HepG2 (cell line): ENCODE data around the gene SOX12. TPM values are rescaled to one million over a fixed set of nuclear protein-coding genes. Genes with fewer than 3 reads are reported as not detected.

Experiments used
- CBX1 ChIP-seq: IDR thresholded peaks from one replicate; pipeline ENCODE4 v1.6.1; 2016; ENCODE audit warnings: antibody characterized with exemption, low read depth
- CEBPB ChIP-seq: IDR thresholded peaks from 2 replicates; pipeline ENCODE4 v1.6.1; 2011; ENCODE audit warnings: low read depth, low read length, improper control_type of control experiment, borderline replicate concordance
- KLF15 ChIP-seq: sonication (generic); formaldehyde crosslinking; IDR thresholded peaks from 2 replicates; pipeline ENCODE4 v1.8.1; 2023; ENCODE audit warnings: borderline replicate concordance, mild to moderate bottlenecking, inconsistent platforms, missing genetic modification reagents, mixed read lengths
- MLLT10 ChIP-seq: sonication (generic); formaldehyde crosslinking; IDR thresholded peaks from 2 replicates; pipeline ENCODE4 v1.4.0; 2020; ENCODE audit warnings: missing genetic modification reagents
- NFYC ChIP-seq: IDR thresholded peaks from 2 replicates; pipeline ENCODE4 v1.6.1; 2016; ENCODE audit warnings: missing genetic modification reagents, missing compliant biosample characterization
- PAX8 ChIP-seq: sonication (generic); formaldehyde crosslinking; IDR thresholded peaks from 2 replicates; pipeline ENCODE4 v1.8.0; 2022; ENCODE audit warnings: mild to moderate bottlenecking, missing genetic modification reagents, borderline replicate concordance
- RAD21 ChIP-seq: fragments of 450-650 bp; formaldehyde crosslinking; IDR thresholded peaks from 2 replicates; pipeline ENCODE4 v1.5.0; 2020; ENCODE audit warnings: mild to moderate bottlenecking
- STAG1 ChIP-seq: sonication (generic); formaldehyde crosslinking; IDR thresholded peaks from 2 replicates; pipeline ENCODE4 v1.4.0; 2020; ENCODE audit warnings: missing genetic modification reagents
- STAT6 ChIP-seq: sonication (generic); formaldehyde crosslinking; IDR thresholded peaks from 2 replicates; pipeline ENCODE4 v1.4.0; 2020; ENCODE audit warnings: missing genetic modification reagents, mild to moderate bottlenecking, borderline replicate concordance
- ZBTB40 ChIP-seq, 2 experiments: fragments of 450-650 bp in 1 of 2; sonication (generic) in 1 of 2; formaldehyde crosslinking in 1 of 2; IDR thresholded peaks; 2 replicates each; pipeline versions ENCODE4 v1.6.1 to v1.8.0; 2016 to 2022; ENCODE audit warnings: antibody characterized with exemption in 1 of 2, mild to moderate bottlenecking in 1 of 2, missing genetic modification reagents in 1 of 2
- ZMYM3 ChIP-seq: sonication (generic); formaldehyde crosslinking; IDR thresholded peaks from 2 replicates; pipeline ENCODE4 v1.5.1; 2020; ENCODE audit warnings: mild to moderate bottlenecking, missing genetic modification reagents
- ZNF121 ChIP-seq: sonication (generic); formaldehyde crosslinking; IDR thresholded peaks from 2 replicates; pipeline ENCODE4 v1.5.0; 2020; ENCODE audit warnings: mild to moderate bottlenecking, missing genetic modification reagents
- ZNF274 ChIP-seq: sonication (generic); formaldehyde crosslinking; IDR thresholded peaks from 2 replicates; pipeline ENCODE4 v1.5.1; 2020; ENCODE audit warnings: mild to moderate bottlenecking, missing genetic modification reagents
- ZNF619 ChIP-seq: sonication (generic); formaldehyde crosslinking; IDR thresholded peaks from 2 replicates; pipeline ENCODE4 v1.4.0; 2020; ENCODE audit warnings: mild to moderate bottlenecking, missing genetic modification reagents
- polyA plus RNA-seq, 8 experiments: library from polyadenylated mRNA; depleted of rRNA in 3 of 8; stranded (reverse) in 7 of 8; unstranded in 1 of 8; fragments of >200 nt; fragmentation: Illumina TruSeq in 4 of 8; extraction: Trizol in 4 of 8; gene quantifications; 2 replicates each; pipeline versions ENCODE4 v1.2.1 to v1.2.3, GENCODE V29; 2011 to 2016; ENCODE audit warnings: low read depth in 4 of 8, missing spikeins in 1 of 8, mixed read lengths in 1 of 8; ENCODE audit not compliant: insufficient read depth in 1 of 8
- total RNA-seq, 5 experiments: library from RNA; depleted of rRNA; stranded (reverse); fragments of >200 nt; fragmentation: Illumina TruSeq; extraction: Trizol; gene quantifications; 2 replicates each; pipeline ENCODE4 v1.2.3, GENCODE V29; 2016; ENCODE audit warnings: low read depth in 1 of 5
- TF ChIP-seq, protein P1 (sequence below): sonication (generic); formaldehyde crosslinking; IDR thresholded peaks from 2 replicates; pipeline ENCODE4 v1.5.0; 2020; ENCODE audit warnings: missing genetic modification reagents

SOX12 gene
- total and polyA plus RNA-seq, 2 of the 13 experiments (the other 11 are each of a cell fraction or from before 2014, with no cell fraction given) = 10.0 to 18.7 TPM

DNA sequence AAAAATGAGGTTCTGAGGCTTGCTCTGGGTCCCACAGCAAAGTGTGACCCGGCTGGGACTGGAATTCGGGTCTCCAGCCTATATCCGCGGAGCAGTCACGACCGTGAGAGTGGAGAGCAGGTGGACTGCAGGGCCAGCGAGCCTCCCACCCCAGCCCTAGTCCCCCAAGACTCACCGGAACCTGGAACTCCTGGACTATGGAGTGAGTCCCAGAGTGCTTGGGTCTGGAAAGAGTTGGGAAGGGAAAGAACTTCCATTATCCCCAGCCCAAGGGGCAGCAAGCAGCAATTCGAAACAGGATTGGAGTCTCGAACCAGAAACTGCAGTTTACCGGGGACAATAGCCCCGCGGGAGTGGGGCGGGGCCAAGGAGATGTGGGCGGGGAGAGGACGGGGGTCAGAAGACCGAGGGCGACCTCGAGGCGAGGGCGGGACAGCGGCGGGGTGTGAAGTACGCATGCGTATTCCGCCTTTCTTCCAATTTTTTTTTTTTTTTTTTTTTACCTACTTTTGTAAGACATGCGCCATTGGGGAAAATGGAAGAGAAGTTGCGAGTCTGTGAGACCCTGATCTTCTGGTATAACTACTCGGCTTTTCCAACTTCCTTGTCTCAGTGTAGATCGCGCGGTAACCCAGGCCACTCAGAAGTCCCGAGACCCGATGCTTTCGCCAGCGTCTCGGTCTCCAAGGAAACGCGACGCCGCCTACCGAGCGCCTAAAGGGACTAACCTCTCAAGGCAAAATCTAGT, 35.1 kb upstream of the SOX12 start, which contains the start of gene C20orf96 (continued):
- TF ChIP-seq, protein P1, sequence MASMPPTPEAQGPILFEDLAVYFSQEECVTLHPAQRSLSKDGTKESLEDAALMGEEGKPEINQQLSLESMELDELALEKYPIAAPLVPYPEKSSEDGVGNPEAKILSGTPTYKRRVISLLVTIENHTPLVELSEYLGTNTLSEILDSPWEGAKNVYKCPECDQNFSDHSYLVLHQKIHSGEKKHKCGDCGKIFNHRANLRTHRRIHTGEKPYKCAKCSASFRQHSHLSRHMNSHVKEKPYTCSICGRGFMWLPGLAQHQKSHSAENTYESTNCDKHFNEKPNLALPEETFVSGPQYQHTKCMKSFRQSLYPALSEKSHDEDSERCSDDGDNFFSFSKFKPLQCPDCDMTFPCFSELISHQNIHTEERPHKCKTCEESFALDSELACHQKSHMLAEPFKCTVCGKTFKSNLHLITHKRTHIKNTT (CRISPR knock-in tag) = no peak; the same call in 1 of the 2 replicates
- peak; percentile 47; the same call in 1 of the 2 replicates for TF ChIP-seq ZNF619
- TF ChIP-seq MLLT10 (CRISPR knock-in tag) = no peak
- no peak; the same call in none of the 2 replicates for TF ChIP-seq STAG1
- TF ChIP-seq NFYC = no peak; the same call in 1 of the 2 replicates
- no peak for TF ChIP-seq ZMYM3 (CRISPR knock-in tag)
- no peak for TF ChIP-seq ZBTB40 (IDR thresholded peaks at IDR 0.05)
- no peak for TF ChIP-seq ZBTB40 (CRISPR knock-in tag; IDR thresholded peaks at IDR 0.05)
- TF ChIP-seq RAD21 (CRISPR knock-in tag) = no peak
- peak; percentile 41; the same call in 1 of the 2 replicates for TF ChIP-seq STAT6 (CRISPR knock-in tag)
- peak; percentile 69 for TF ChIP-seq CBX1
- 0 out of 2 replicates have a peak, but pooled peaks have one; percentile 12 for TF ChIP-seq KLF15 (CRISPR knock-in tag)
- no peak for TF ChIP-seq PAX8 (CRISPR knock-in tag)
- TF ChIP-seq ZNF274 (CRISPR knock-in tag) = no peak; the same call in 1 of the 2 replicates
- TF ChIP-seq CEBPB = no peak
- no peak for TF ChIP-seq ZNF121 (CRISPR knock-in tag)
